HEK293T (cell line): ENCODE results near the gene MSI1.

Experiments used
- CTCF ChIA-PET: fragments of 350-600 bp; formaldehyde crosslinking; extraction: SDS; loops from one replicate; lab custom pipeline; 2021; ENCODE audit warnings: antibody characterized with exemption, inconsistent platforms; lab: Yijun Ruan, JAX
- POLR2A ChIA-PET: fragments of 350-600 bp; formaldehyde crosslinking; extraction: SDS; loops from one replicate; lab custom pipeline; 2020; ENCODE audit warnings: antibody characterized with exemption, inconsistent platforms; lab: Yijun Ruan, JAX
- DNase-seq: peaks from one replicate; pipeline ENCODE4 v3.0.0; 2012; ENCODE audit warnings: mixed read lengths; ENCODE audit errors: extremely low spot score
- ARNT ChIP-seq: fragments of 450-650 bp; IDR thresholded peaks from 2 replicates; pipeline ENCODE4 v1.6.1; 2017; ENCODE audit warnings: mild to moderate bottlenecking
- BHLHE40 ChIP-seq: fragments of 450-650 bp; IDR thresholded peaks from 2 replicates; pipeline ENCODE4 v1.6.1; 2016; ENCODE audit warnings: mild to moderate bottlenecking, moderate library complexity, borderline replicate concordance
- CTBP1 ChIP-seq: fragments of 450-650 bp; IDR thresholded peaks from 2 replicates; pipeline ENCODE4 v1.6.1; 2016; ENCODE audit warnings: borderline replicate concordance
- ELF4 ChIP-seq: fragments of 450-650 bp; IDR thresholded peaks from 2 replicates; pipeline ENCODE4 v1.6.1; 2017; ENCODE audit warnings: antibody characterized with exemption
- FOXA1 ChIP-seq: fragments of 450-650 bp; IDR thresholded peaks from 2 replicates; pipeline ENCODE4 v1.6.1; 2016; ENCODE audit warnings: mild to moderate bottlenecking
- FOXK2 ChIP-seq: fragments of 450-650 bp; IDR thresholded peaks from 2 replicates; pipeline ENCODE4 v1.6.1; 2016; ENCODE audit warnings: mild to moderate bottlenecking
- FOXM1 ChIP-seq: fragments of 450-650 bp; IDR thresholded peaks from 2 replicates; pipeline ENCODE4 v1.6.1; 2017; ENCODE audit warnings: mild to moderate bottlenecking, borderline replicate concordance
- HDGF ChIP-seq: fragments of 450-650 bp; IDR thresholded peaks from 2 replicates; pipeline ENCODE4 v1.6.1; 2017; ENCODE audit warnings: antibody characterized with exemption, borderline replicate concordance
- L3MBTL2 ChIP-seq: fragments of 450-650 bp; conservative IDR thresholded peaks from 2 replicates; pipeline ENCODE4 v1.6.1; 2016; ENCODE audit warnings: mild to moderate bottlenecking
- LEF1 ChIP-seq: fragments of 450-650 bp; IDR thresholded peaks from 2 replicates; pipeline ENCODE4 v1.6.1; 2017; ENCODE audit warnings: mild to moderate bottlenecking, borderline replicate concordance
- NFRKB ChIP-seq: fragments of 450-650 bp; IDR thresholded peaks from 2 replicates; pipeline ENCODE4 v1.6.1; 2016; ENCODE audit warnings: mild to moderate bottlenecking, moderate library complexity
- SP1 ChIP-seq: fragments of 450-650 bp; IDR thresholded peaks from 2 replicates; pipeline ENCODE4 v1.6.1; 2017
- SUZ12 ChIP-seq: fragments of 450-650 bp; IDR thresholded peaks from 2 replicates; pipeline ENCODE4 v1.6.1; 2016; ENCODE audit warnings: mild to moderate bottlenecking
- ZNF384 ChIP-seq: fragments of 450-650 bp; IDR thresholded peaks from 2 replicates; pipeline ENCODE4 v1.6.1; 2016
- TF ChIP-seq, protein P1 (sequence below): fragments of 450-650 bp; IDR thresholded peaks from 2 replicates; pipeline ENCODE4 v1.6.1; 2016

The MSI1 gene

DNA sequence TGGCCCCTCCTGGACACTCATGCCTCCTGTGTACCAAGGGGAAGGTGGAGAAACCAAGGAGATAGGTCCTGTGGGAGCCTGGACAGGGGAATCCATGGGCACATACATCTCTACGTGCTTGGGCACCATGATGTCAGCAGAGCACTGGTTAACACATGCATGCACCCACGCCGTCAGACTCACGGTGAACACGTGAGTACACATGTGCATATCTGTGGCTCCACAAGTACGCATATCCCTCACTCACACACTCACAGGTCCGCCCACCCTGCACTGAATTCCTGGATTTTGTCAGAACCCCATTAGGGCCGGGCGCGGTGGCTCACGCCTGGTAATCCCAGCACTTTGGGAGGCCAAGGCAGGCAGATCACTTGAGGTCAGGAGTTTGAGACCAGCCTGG lies 39.8 kb upstream of the MSI1 start:
- DNase-seq = no peak
- ChIA-PET CTCF (interaction anchor here (1.2 kb wide), 1 partner anchor 21 kb away, joined by 6 read pairs; no protein-coding TSS in a partner anchor), POLR2A (no interaction called here)
- TF ChIP-seq BHLHE40 (no peak), HDGF (no peak), NFRKB (no peak), L3MBTL2 (no peak), FOXA1 (no peak), SP1 (no peak), LEF1 (no peak), ELF4 (no peak), ZNF384 (no peak), CTBP1 (no peak), ARNT (no peak), FOXK2 (no peak), SUZ12 (no peak)
- TF ChIP-seq, protein P1, sequence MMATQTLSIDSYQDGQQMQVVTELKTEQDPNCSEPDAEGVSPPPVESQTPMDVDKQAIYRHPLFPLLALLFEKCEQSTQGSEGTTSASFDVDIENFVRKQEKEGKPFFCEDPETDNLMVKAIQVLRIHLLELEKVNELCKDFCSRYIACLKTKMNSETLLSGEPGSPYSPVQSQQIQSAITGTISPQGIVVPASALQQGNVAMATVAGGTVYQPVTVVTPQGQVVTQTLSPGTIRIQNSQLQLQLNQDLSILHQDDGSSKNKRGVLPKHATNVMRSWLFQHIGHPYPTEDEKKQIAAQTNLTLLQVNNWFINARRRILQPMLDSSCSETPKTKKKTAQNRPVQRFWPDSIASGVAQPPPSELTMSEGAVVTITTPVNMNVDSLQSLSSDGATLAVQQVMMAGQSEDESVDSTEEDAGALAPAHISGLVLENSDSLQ = no peak

DNA sequence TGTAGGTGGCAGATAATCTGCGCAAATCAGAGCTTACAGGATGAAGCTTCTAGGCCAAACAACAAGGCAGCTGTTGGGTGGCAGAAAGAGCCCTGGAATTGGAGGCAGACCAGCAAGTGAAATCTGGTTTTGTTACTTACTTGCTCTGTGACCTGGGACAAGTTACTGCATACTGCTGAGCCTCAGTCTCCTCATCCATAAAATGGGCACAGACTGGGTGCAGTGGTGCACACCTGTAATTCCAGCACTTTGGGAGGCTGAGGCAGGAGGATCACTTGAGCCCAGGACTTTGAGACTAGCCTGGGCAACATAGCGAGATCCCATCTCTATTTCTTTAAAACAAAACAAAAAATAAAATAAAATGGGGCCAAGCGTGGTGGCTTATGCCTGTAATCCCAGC lies 37.6 kb upstream of the MSI1 start:
- ChIA-PET CTCF (no interaction called here), POLR2A (no interaction called here)
- DNase-seq = no peak
- TF ChIP-seq ELF4 = no peak

DNA sequence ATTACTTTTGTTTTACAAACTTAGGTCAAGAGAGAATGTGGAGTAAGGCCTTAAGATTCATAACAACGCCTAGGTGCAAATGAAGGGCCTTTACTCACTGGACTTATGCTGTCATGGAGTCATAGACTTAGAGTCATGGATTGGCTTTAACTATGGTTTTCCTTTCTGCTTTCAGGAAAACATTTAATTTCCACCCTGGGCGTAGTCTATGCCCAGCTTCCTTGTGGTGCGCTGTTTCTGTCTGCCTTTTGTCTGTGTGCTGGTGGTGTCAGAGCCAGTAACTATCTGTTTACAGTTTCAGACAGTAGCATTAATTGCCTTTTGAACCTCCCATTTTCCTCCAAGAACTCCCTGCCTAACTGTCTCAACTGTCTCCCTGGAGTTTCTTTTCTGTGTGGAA lies 37.1 kb upstream of the MSI1 start:
- ChIA-PET CTCF (no interaction called here), POLR2A (no interaction called here)
- TF ChIP-seq FOXK2 (no peak), FOXA1 (no peak)
- no peak for DNase-seq

DNA sequence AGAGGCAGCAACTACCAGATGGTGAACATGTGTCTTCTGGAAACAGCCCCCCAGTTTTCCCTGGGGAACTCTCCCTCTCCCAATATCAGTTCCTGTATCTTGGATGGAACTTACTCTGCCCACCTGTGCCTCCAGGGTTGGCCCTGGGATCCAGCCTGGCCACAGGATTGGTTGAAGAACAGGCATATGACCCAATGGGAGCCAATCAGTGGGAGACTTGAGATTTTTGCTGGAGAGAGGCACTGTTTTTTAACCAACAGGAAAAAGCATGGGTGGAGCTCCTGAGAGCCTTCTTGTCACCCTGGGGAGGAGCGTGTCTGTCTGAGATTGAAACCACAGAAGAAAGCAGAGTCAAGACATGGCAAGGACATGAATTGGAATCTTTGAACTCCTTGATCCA lies 35.3 kb upstream of the MSI1 start:
- POLR2A ChIA-PET = no interaction called here
- TF ChIP-seq ZNF384 = no peak
- TF ChIP-seq, protein P1 = peak; percentile 19; the same call in 1 of the 2 replicates
- CTCF ChIA-PET = no interaction called here
- DNase-seq = no peak

DNA sequence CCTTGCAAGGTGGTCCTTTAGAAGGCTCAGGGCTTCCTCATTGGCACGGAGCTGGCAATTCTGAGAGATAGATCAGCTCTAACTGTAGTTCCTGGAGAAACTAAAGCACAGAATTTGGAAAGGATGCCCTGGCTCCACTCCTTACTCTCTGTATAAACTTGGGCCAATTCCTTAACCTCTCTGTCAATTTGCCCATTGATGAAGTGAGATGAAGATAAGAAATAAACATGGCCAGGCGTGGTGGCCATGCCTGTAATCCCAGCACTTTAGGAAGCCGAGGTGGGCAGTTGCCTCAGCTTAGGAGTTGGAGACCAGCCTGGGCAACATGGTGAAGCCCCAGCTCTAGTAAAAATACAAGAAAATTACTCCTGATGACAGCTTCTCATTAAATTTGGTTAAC lies 34.9 kb upstream of the MSI1 start:
- DNase-seq = no peak
- CTCF ChIA-PET = no interaction called here
- TF ChIP-seq L3MBTL2 (no peak), SUZ12 (no peak), ARNT (no peak), CTBP1 (no peak), LEF1 (no peak), FOXM1 (no peak), ELF4 (no peak), BHLHE40 (no peak), SP1 (no peak), FOXK2 (no peak)
- POLR2A ChIA-PET = no interaction called here

DNA sequence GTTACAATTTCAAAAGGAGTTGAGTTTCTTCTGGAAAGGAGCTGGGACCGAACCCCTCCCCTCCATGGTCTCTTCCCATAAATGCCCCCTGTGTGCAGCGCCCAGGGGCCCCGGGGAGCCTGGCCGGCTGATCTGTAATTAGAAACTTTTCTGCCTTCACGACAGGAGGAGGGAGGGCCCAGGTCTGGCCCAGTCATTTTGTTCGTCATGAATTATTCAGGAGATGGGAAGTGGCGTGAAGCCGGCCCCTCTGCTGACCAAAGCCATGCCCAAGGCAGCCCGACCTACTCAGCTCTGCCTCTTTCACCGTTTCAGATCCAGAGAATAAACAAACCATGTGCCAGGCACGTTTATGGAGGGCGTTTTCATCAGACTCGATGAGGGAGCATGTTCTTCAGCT lies 33.3 kb upstream of the MSI1 start:
- POLR2A ChIA-PET = interaction anchor here (1.0 kb wide), 1 partner anchor 29 kb away, joined by 3 read pairs; no protein-coding TSS in a partner anchor
- CTCF ChIA-PET = interaction anchor here (0.8 kb wide), 1 partner anchor 13 kb away, joined by 3 read pairs; no protein-coding TSS in a partner anchor
- TF ChIP-seq FOXM1 = no peak
- TF ChIP-seq L3MBTL2 = peak; percentile 66
- DNase-seq = peak; percentile 46

DNA sequence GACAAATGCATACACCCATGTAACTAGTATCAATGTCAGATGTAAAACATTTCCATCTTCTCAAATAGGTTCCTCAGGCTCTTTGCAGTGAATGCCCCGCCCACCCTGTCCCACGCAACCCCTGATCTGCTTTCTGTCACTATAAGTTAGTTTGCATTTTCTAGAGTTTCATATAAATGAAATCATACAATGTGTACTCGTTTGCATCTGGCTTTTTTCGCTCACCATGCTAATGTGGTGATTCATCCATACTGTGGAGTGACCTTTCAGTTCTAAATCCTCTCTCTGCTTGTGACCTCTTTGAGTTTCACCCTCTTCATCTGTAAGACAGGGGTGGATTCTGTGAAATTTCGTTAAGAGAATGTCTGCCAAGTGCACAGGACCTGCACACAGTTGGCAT lies 30.6 kb upstream of the MSI1 start:
- POLR2A ChIA-PET = interaction anchor here (0.6 kb wide), 1 partner anchor 486 kb away, joined by 3 read pairs; no protein-coding TSS in a partner anchor
- CTCF ChIA-PET = no interaction called here
- TF ChIP-seq L3MBTL2 = no peak
- TF ChIP-seq FOXA1 = no peak
- TF ChIP-seq, protein P1 = no peak
- TF ChIP-seq SUZ12 = no peak
- no peak for TF ChIP-seq FOXK2
- TF ChIP-seq SP1 = no peak
- no peak for TF ChIP-seq ZNF384
- TF ChIP-seq CTBP1 = no peak
- TF ChIP-seq HDGF = no peak
- TF ChIP-seq FOXM1 = no peak
- no peak for TF ChIP-seq BHLHE40
- no peak for TF ChIP-seq LEF1
- TF ChIP-seq ARNT = no peak
- TF ChIP-seq ELF4 = no peak
- TF ChIP-seq NFRKB = no peak
- no peak for DNase-seq
